A549 (cell line): ENCODE measurements around the gene KRTAP4-11. TPM values are rescaled to one million over a fixed set of nuclear protein-coding genes. Genes with fewer than 3 reads are reported as not detected.
A peak's percentile ranks its signal among the peaks of the same experiment; 100 is the strongest.
"Not testable (repeated sequence)": the region's sequence is repeated elsewhere in the genome, so short reads cannot be mapped to it uniquely, and the experiment has no call there.

Experiments used
- ATAC-seq, 2 experiments: fragments of 200-7000 bp in 1 of 2; fragments of >200 bp in 1 of 2; cut with Nextera tagmentation in 1 of 2; cut with Tn5 transposase in 1 of 2; 3 replicates each; pipeline versions ENCODE4 v1.8.0 to v1.9.1; 2018 to 2020; ENCODE audit warnings: mild to moderate bottlenecking in 1 of 2, moderate library complexity in 1 of 2
- CTCF ChIA-PET: fragments of 300-600 bp; sonication (Branson Sonifier 250); formaldehyde crosslinking; extraction: SDS; loops from one replicate; lab custom pipeline; 2021; ENCODE audit warnings: antibody characterized with exemption, inconsistent platforms; lab: Yijun Ruan, JAX
- POLR2A ChIA-PET: fragments of 350-600 bp; formaldehyde crosslinking; extraction: SDS; loops from one replicate; lab custom pipeline; 2021; ENCODE audit warnings: antibody characterized with exemption, inconsistent platforms; lab: Yijun Ruan, JAX
- DNase-seq, 2 experiments: peaks; one replicate each; pipeline versions ENCODE4 v3.0.0 to v3.0.0-alpha.2; 2011 to 2016; ENCODE audit warnings: low read depth in 1 of 2, low spot score in 1 of 2
- FAIRE-seq: peaks from 2 replicates; lab custom pipeline; 2011; peaks lifted over from hg19 to GRCh38; lab: Jason Lieb, UNC
- H3K27ac ChIP-seq, 2 experiments: fragments of >200 bp; sonication (Bioruptor Twin); formaldehyde crosslinking; 3 replicates each; pipeline ENCODE4 v1.5.1; 2016 to 2017
- H3K4me1 ChIP-seq: fragments of >200 bp; sonication (Bioruptor Twin); formaldehyde crosslinking; 3 replicates; pipeline ENCODE4 v1.6.1; 2016
- H3K4me2 ChIP-seq: fragments of >200 bp; sonication (Bioruptor Twin); formaldehyde crosslinking; 3 replicates; pipeline ENCODE4 v1.6.1; 2016
- H3K4me3 ChIP-seq: fragments of >200 bp; sonication (Bioruptor Twin); formaldehyde crosslinking; 3 replicates; pipeline ENCODE4 v1.5.1; 2016
- H3K9me3 ChIP-seq: fragments of >200 bp; sonication (Bioruptor Twin); formaldehyde crosslinking; 3 replicates; pipeline ENCODE4 v1.6.1; 2016
- ATOH8 ChIP-seq: fragments of 250-450 bp; sonication (Bioruptor Pico); IDR thresholded peaks from 2 replicates; pipeline ENCODE4 v1.5.0; 2020; ENCODE audit warnings: low read depth, mild to moderate bottlenecking, moderate library complexity
- CBX8 ChIP-seq: fragments of 200-600 bp; sonication (generic); IDR thresholded peaks from 2 replicates; pipeline ENCODE4 v1.6.1; 2016
- CEBPB ChIP-seq, 2 experiments: fragments of >200 bp in 1 of 2; sonication (Bioruptor Twin) in 1 of 2; formaldehyde crosslinking in 1 of 2; IDR thresholded peaks; 2 replicates each; pipeline ENCODE4 v1.6.1; 2012 to 2016
- CHD4 ChIP-seq: fragments of 200-600 bp; sonication (generic); IDR thresholded peaks from 2 replicates; pipeline ENCODE4 v1.6.1; 2016; ENCODE audit warnings: antibody characterized with exemption, mild to moderate bottlenecking, borderline replicate concordance
- CTCF ChIP-seq: fragments of >200 bp; sonication (Bioruptor Twin); formaldehyde crosslinking; IDR thresholded peaks from 3 replicates; pipeline ENCODE4 v1.5.1; 2016
- EHF ChIP-seq: fragments of 250-450 bp; sonication (Bioruptor Pico); IDR thresholded peaks from 2 replicates; pipeline ENCODE4 v1.5.0; 2020; ENCODE audit warnings: mild to moderate bottlenecking
- ESRRA ChIP-seq: fragments of 150-350 bp; IDR thresholded peaks from 2 replicates; pipeline ENCODE4 v1.6.1; 2014; ENCODE audit warnings: mild to moderate bottlenecking, low read length, borderline replicate concordance
- FOSB ChIP-seq: fragments of 250-450 bp; sonication (Bioruptor Pico); IDR thresholded peaks from 2 replicates; pipeline ENCODE4 v1.5.0; 2020; ENCODE audit warnings: mild to moderate bottlenecking, moderate library complexity
- FOSL2 ChIP-seq, 2 experiments: fragments of 450-650 bp in 1 of 2; fragments of >200 bp in 1 of 2; sonication (Bioruptor Twin) in 1 of 2; formaldehyde crosslinking; IDR thresholded peaks; 2 replicates each; pipeline versions ENCODE4 v1.5.0 to v1.6.1; 2016 to 2020; ENCODE audit warnings: mild to moderate bottlenecking in 1 of 2, moderate library complexity in 1 of 2
- GATA3 ChIP-seq: IDR thresholded peaks from 2 replicates; pipeline ENCODE4 v1.6.1; 2012; ENCODE audit warnings: borderline replicate concordance
- HES2 ChIP-seq: fragments of >200 bp; sonication (Bioruptor Twin); formaldehyde crosslinking; IDR thresholded peaks from 2 replicates; pipeline ENCODE4 v1.6.1; 2016
- HOXA7 ChIP-seq: fragments of 250-450 bp; sonication (Bioruptor Pico); IDR thresholded peaks from 2 replicates; pipeline ENCODE4 v1.5.0; 2020; ENCODE audit warnings: mild to moderate bottlenecking, moderate library complexity
- HOXB13 ChIP-seq: fragments of 250-450 bp; sonication (Bioruptor Pico); IDR thresholded peaks from 2 replicates; pipeline ENCODE4 v1.5.0; 2020; ENCODE audit warnings: low read depth, mild to moderate bottlenecking, moderate library complexity
- JUN ChIP-seq, 2 experiments: fragments of >200 bp; sonication (Bioruptor Twin); formaldehyde crosslinking; IDR thresholded peaks; 2 replicates in 1 of 2; 3 replicates in 1 of 2; pipeline ENCODE4 v1.6.1; 2016 to 2017
- JUNB ChIP-seq: fragments of >200 bp; sonication (Bioruptor Twin); formaldehyde crosslinking; IDR thresholded peaks from 2 replicates; pipeline ENCODE4 v1.6.1; 2016
- KDM1A ChIP-seq: fragments of 200-600 bp; sonication (generic); IDR thresholded peaks from 2 replicates; pipeline ENCODE4 v1.6.1; 2016; ENCODE audit warnings: low read depth, mild to moderate bottlenecking
- MAFK ChIP-seq: fragments of 450-650 bp; IDR thresholded peaks from 2 replicates; pipeline ENCODE4 v1.6.1; 2014; ENCODE audit not compliant: partially characterized antibody
- MAX ChIP-seq: IDR thresholded peaks from 2 replicates; pipeline ENCODE4 v1.6.1; 2012
- NFE2L2 ChIP-seq: fragments of 150-350 bp; conservative IDR thresholded peaks from 2 replicates; pipeline ENCODE4 v1.6.1; 2014; ENCODE audit warnings: low read length
- PBX3 ChIP-seq: IDR thresholded peaks from 2 replicates; pipeline ENCODE4 v1.6.1; 2012
- PHF8 ChIP-seq: fragments of 200-600 bp; sonication (generic); IDR thresholded peaks from 2 replicates; pipeline ENCODE4 v1.6.1; 2016; ENCODE audit warnings: low read depth, mild to moderate bottlenecking, antibody characterized with exemption, moderate library complexity, borderline replicate concordance
- POLR2A ChIP-seq: IDR thresholded peaks from 2 replicates; pipeline ENCODE4 v1.6.1; 2012; ENCODE audit warnings: mild to moderate bottlenecking, low read length
- RARB ChIP-seq: fragments of 250-450 bp; sonication (Bioruptor Pico); IDR thresholded peaks from 2 replicates; pipeline ENCODE4 v1.8.0; 2021; ENCODE audit warnings: mild to moderate bottlenecking, moderate library complexity
- RFX5 ChIP-seq: fragments of 450-650 bp; IDR thresholded peaks from 2 replicates; pipeline ENCODE4 v1.7.1; 2014; ENCODE audit warnings: antibody characterized with exemption, mild to moderate bottlenecking, moderate library complexity
- RNF2 ChIP-seq: fragments of 200-600 bp; sonication (generic); IDR thresholded peaks from 2 replicates; pipeline ENCODE4 v1.6.1; 2016; ENCODE audit warnings: low read depth, mild to moderate bottlenecking, antibody characterized with exemption, moderate library complexity, borderline replicate concordance
- TP53 ChIP-seq: fragments of 250-450 bp; sonication (Bioruptor Pico); IDR thresholded peaks from 2 replicates; pipeline ENCODE4 v1.5.0; 2021; ENCODE audit warnings: mild to moderate bottlenecking, moderate library complexity
- ZNF302 ChIP-seq: fragments of 250-450 bp; sonication (Bioruptor Pico); IDR thresholded peaks from 2 replicates; pipeline ENCODE4 v1.9.0; 2021; ENCODE audit warnings: inconsistent platforms, mild to moderate bottlenecking, moderate library complexity
- ZSCAN20 ChIP-seq: fragments of 250-450 bp; sonication (Bioruptor Pico); IDR thresholded peaks from 2 replicates; pipeline ENCODE4 v1.8.0; 2022; ENCODE audit warnings: mild to moderate bottlenecking, moderate library complexity
- WGBS: methylation state at CpG from one replicate; pipeline ENCODE4 v1.1.6; 2017; ENCODE audit errors: missing lambda C conversion rate; 5-methylcytosine and 5-hydroxymethylcytosine counted together
- polyA plus RNA-seq, 4 experiments: library from polyadenylated mRNA; depleted of rRNA in 3 of 4; stranded (reverse); fragments of >200 nt; fragmentation: RNase III in 1 of 4; extraction: RNeasy Plus Mini Kit Qiagen cat#74134 plus additional on column Dnase treatment in 1 of 4; gene quantifications; 2 replicates in 3 of 4; 3 replicates in 1 of 4; pipeline ENCODE4 v1.2.3, GENCODE V29; 2011 to 2017

Gene KRTAP4-11
- polyA plus RNA-seq, 2 of the 4 experiments (the other 2 are of a cell fraction): not detected

- FAIRE-seq: peak; percentile 84
- TF ChIP-seq JUNB (peak; percentile 47; the same call in 1 of the 2 replicates), MAX (peak; percentile 66), FOSL2 (CRISPR knock-in tag; IDR thresholded peaks at IDR 0.05) (peak; percentile 72), MAFK (peak; percentile 48), GATA3 (0 out of 2 replicates have a peak, but pooled peaks have one; percentile 35)
- H3K27ac ChIP-seq; POLR2A ChIA-PET; H3K4me3 ChIP-seq; H3K9me3 ChIP-seq; CTCF ChIA-PET; TF ChIP-seq FOSL2 (IDR thresholded peaks at IDR 0.05): not testable (repeated sequence)
- peaks cover 30% of the 10 kb centered on the region; the same call in 2 of the 3 replicates for H3K4me1 ChIP-seq
- ATAC-seq: peak; percentile 54 to 74
- peak overlapping the region; percentile 14; the same call in 1 of the 3 replicates for H3K4me2 ChIP-seq
- 68% methylated on average over 7 of the region's 7 CpGs for WGBS
- peak in 1 of 2 experiments; percentile 70 for DNase-seq
Observed at GRCh38 chr17:41099682-41100480, 18.3 kb downstream of the KRTAP4-11 start.

- TF ChIP-seq PBX3 (no peak), EHF (no peak), PHF8 (no peak), NFE2L2 (no peak), ESRRA (no peak), RNF2 (no peak), HOXA7 (CRISPR knock-in tag) (no peak), RARB (no peak), KDM1A (no peak), CBX8 (no peak), POLR2A (no peak), MAFK (no peak), HES2 (no peak), ZNF302 (CRISPR knock-in tag) (no peak), CHD4 (no peak), RFX5 (no peak), FOSB (CRISPR knock-in tag) (no peak)
- TF ChIP-seq, all 56 proteins: peak for 0
- CTCF ChIA-PET: no interaction called here
- H3K4me3 ChIP-seq: no peak overlapping the region
- WGBS: 52% methylated on average over 6 of the region's 6 CpGs
- DNase-seq (no peak), ATAC-seq (no peak), FAIRE-seq (peak; percentile 23)
- POLR2A ChIA-PET: no interaction called here
- peak overlapping the region; percentile 11; the same call in 2 of the 3 replicates for H3K4me2 ChIP-seq
- H3K27ac ChIP-seq: peak overlapping the region in 1 of 2 experiments; percentile 25; a peak in 2 of 6 replicates
- H3K4me1 ChIP-seq: peaks cover 24% of the 10 kb centered on the region; the same call in 2 of the 3 replicates
- H3K9me3 ChIP-seq: no peaks in the 10 kb centered on the region
Observed at GRCh38 chr17:41098481-41098880, 19.7 kb downstream of the KRTAP4-11 start.

- no peak for TF ChIP-seq RFX5
- no peak for TF ChIP-seq ATOH8 (CRISPR knock-in tag)
- no peak for TF ChIP-seq HOXB13 (CRISPR knock-in tag)
- no peak for TF ChIP-seq CTCF
- no peak for TF ChIP-seq JUN (IDR thresholded peaks at IDR 0.05)
- no peak for TF ChIP-seq JUNB
- no peak for TF ChIP-seq CBX8
- no peak for TF ChIP-seq CHD4
- no peak for TF ChIP-seq CEBPB (IDR thresholded peaks at IDR 0.05)
- no peak for TF ChIP-seq ZSCAN20
- no peak for TF ChIP-seq TP53 (CRISPR knock-in tag)
- 37% methylated on average over 4 of the region's 4 CpGs for WGBS
- H3K4me1 ChIP-seq: peaks cover 24% of the 10 kb centered on the region; the same call in 2 of the 3 replicates
- H3K9me3 ChIP-seq: no peaks in the 10 kb centered on the region
- H3K4me2 ChIP-seq: peak within 1 kb of the TSS; percentile 11; the same call in 2 of the 3 replicates
- H3K27ac ChIP-seq: peak within 1 kb of the TSS in 1 of 2 experiments; percentile 25; a peak in 2 of 6 replicates
- FAIRE-seq: no peak
- ChIA-PET POLR2A (no interaction called here), CTCF (no interaction called here)
- ATAC-seq: no peak
- DNase-seq: no peak
- no peak within 1 kb of the TSS for H3K4me3 ChIP-seq
Observed at GRCh38 chr17:41098042-41098441, 20.1 kb downstream of the KRTAP4-11 start, which contains the start of gene KRTAP4-8. TSS of gene KRTAP4-8 (minus strand) at chr17:41098142. CDS start at chr17:41098084, 58 bp downstream.
